PFSK-1 (cell line): Measurements from ENCODE around the gene WNK1. TPM values are rescaled to one million over a fixed set of nuclear protein-coding genes. Genes with fewer than 3 reads are reported as not detected.

ENCODE experiments used
- FOXP2 ChIP-seq: optimal IDR thresholded peaks from 2 replicates; pipeline ENCODE3; 2011; ENCODE audit warnings: borderline replicate concordance, control low read depth, inconsistent platforms; ENCODE audit not compliant: insufficient read depth; ENCODE audit errors: extremely low read length, extremely low read depth
- POLR2AphosphoS5 ChIP-seq: IDR thresholded peaks from 2 replicates; pipeline ENCODE4 v1.6.1; 2012; ENCODE audit warnings: low read depth, mild to moderate bottlenecking, control low read depth, low read length, moderate library complexity
- REST ChIP-seq, 2 experiments: IDR thresholded peaks; 2 replicates each; pipeline versions ENCODE4 v1.6.1 to v1.8.0; 2011 to 2012; ENCODE audit warnings: low read depth in 2 of 2, low read length in 2 of 2, control low read depth in 1 of 2, inconsistent platforms in 1 of 2, mild to moderate bottlenecking in 1 of 2, moderate library complexity in 1 of 2; ENCODE audit not compliant: insufficient read depth in 1 of 2
- SIN3A ChIP-seq: IDR thresholded peaks from 2 replicates; pipeline ENCODE4 v1.6.1; 2012; ENCODE audit warnings: mild to moderate bottlenecking, low read length, moderate library complexity, borderline replicate concordance; ENCODE audit not compliant: insufficient read depth
- TAF1 ChIP-seq: IDR thresholded peaks from 2 replicates; pipeline ENCODE4 v1.6.1; 2012; ENCODE audit warnings: low read length, control low read depth, borderline replicate concordance; ENCODE audit not compliant: insufficient read depth
- polyA plus RNA-seq: library from polyadenylated mRNA; unstranded; fragments of >200 nt; gene quantifications from one replicate; pipeline ENCODE4 v1.2.1, GENCODE V29; 2012; ENCODE audit warnings: low read depth, missing spikeins; ENCODE audit not compliant: insufficient read length

Gene WNK1
- polyA plus RNA-seq, result 102 TPM

DNA sequence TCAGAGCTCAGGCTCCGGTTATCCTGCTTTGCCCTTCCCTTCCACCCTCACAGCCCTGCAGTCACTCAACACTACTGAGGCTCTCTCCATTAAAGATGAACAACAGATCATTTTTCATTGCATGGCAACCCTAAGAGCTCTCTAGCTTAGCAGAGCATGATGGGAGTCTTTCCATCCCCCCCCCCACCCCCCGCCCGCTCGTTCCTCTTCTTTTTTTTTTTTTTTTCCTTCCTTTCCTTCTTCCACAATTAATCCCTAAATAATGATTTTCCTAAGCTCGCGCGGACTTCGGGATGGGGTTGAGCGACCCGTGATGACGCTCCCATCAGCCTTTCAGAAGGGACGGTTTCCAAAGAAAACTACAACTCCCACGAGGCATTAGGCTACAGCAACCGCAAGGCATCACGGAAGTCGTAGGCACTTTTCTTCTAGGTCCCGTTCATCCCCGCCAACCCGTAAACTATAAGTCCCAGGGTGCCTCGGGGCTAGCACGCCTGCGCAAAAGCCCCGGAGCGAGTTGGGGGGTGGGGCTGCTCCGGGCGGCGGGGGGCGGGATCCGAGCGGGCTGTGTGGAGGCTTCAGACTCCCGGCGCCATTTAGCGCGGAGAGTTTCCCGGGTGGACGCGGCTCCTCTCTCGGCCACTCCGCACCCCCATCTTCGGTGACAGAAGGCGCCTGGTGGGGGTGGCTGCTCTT, at the start of gene WNK1:
TSS of gene WNK1 (plus strand) at position 581 of the 696 bp plus-strand sequence. CDS start 987 bp downstream, outside the sequence.
- TF ChIP-seq REST (IDR thresholded peaks at IDR 0.05; ENCODE audit: insufficient read depth in 1 of 2, low read depth in 2 of 2, low read length in 2 of 2) (peak; percentile 39 to 49; a peak in 1 of 4 replicates), SIN3A (0 out of 2 replicates have a peak, but pooled peaks have one; percentile 53), POLR2AphosphoS5 (peak; percentile 69; the same call in 1 of the 2 replicates), FOXP2 (no peak), TAF1 (peak; percentile 95)

DNA sequence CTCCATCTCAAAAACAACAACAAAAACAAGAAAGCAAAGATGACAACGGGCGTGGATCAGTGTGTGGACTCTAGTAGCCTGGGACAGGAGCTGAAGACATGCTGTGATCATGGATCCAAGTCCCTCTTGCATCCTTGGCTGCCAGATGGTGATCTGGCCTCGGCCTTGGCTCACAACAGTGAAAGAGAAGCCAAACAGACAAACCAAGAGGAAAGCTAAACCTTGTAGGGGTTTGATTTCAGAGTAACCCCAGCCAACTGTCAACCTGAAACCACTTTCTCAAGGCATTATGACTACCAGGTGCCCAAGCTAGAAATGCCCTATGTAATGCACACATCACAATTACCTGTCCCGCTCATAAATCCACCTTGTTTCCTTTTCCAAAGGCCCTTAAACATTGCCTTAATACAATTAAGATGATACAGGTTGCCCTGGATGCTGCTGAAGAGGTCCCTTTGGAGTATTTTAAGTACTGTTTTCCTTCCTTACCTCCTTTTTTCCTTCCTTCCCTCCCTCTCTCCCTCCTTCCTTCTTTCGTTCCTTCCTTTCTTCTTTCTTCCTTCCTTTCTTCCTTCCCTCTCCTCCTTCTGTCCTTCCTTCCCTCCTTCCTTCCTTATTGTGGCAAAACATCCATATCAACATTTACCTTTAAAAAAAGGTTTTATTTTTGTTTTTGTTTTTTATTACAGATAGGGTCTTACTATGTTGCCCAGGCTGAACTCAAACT, 47.7 kb upstream of the WNK1 start:
- TF ChIP-seq REST (IDR thresholded peaks at IDR 0.05; ENCODE audit: insufficient read depth in 1 of 2, low read depth in 2 of 2, low read length in 2 of 2) (no peak), SIN3A (no peak), FOXP2 (no peak), TAF1 (no peak), POLR2AphosphoS5 (no peak)

DNA sequence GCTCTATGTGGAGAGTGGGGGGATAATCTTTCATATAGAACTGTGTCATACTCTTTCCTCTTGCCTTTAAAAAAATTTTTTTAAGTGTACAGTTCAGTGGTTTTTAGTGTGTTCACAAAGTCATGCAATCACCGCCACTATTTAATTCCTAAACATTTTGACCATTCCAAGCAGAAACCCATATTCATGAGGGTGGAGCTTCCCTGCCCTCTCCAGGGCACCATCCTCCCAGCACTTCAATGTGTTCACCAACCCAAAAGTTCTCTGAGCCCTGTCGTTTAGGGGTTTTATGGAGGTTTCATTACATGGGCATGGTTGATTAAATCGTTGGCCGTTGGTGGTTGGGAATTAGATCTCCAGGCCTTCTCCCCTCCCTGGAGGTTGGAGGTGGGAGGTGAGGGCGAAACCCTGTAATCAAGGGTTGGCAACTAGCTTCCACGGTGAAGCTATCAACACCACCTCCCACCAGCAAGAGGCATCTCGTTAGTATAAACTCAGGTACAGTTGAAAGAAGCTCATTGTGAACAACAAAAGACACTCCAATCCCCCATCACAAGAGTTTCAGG, 42.8 kb upstream of the WNK1 start:
- no peak for TF ChIP-seq SIN3A
- no peak for TF ChIP-seq POLR2AphosphoS5
- TF ChIP-seq TAF1, result no peak
- no peak for TF ChIP-seq REST (IDR thresholded peaks at IDR 0.05; ENCODE audit: insufficient read depth in 1 of 2, low read depth in 2 of 2, low read length in 2 of 2)
- no peak for TF ChIP-seq FOXP2

- TF ChIP-seq FOXP2 (no peak), REST (IDR thresholded peaks at IDR 0.05; ENCODE audit: insufficient read depth in 1 of 2, low read depth in 2 of 2, low read length in 2 of 2) (no peak), SIN3A (no peak), POLR2AphosphoS5 (no peak), TAF1 (no peak)
Observed at GRCh38 chr12:712172-712863, 40.1 kb upstream of the WNK1 start.
